RWPE2 (cell line): ENCODE results near the gene FAM50B.

Experiments
- ATAC-seq: fragments of 200-7000 bp; cut with Tn5 transposase; 3 replicates; pipeline ENCODE4 v1.9.1; 2021; ENCODE audit warnings: low read depth
- DNase-seq: peaks from one replicate; pipeline ENCODE4 v3.0.0-alpha.2; 2020; ENCODE audit warnings: low spot score
- H3K27ac ChIP-seq: fragments of 450-650 bp; 2 replicates; pipeline ENCODE4 v1.5.1; 2017; ENCODE audit warnings: mild to moderate bottlenecking; ENCODE audit not compliant: poor library complexity, severe bottlenecking
- H3K27me3 ChIP-seq: fragments of 250-450 bp; sonication (Bioruptor Pico); 2 replicates; pipeline ENCODE4 v1.5.1; 2021; ENCODE audit warnings: mild to moderate bottlenecking, moderate library complexity; ENCODE audit not compliant: insufficient read depth, poor library complexity, severe bottlenecking
- H3K36me3 ChIP-seq: fragments of 250-450 bp; sonication (Bioruptor Pico); 2 replicates; pipeline ENCODE4 v1.5.1; 2020; ENCODE audit warnings: low read depth, mild to moderate bottlenecking, moderate library complexity
- H3K4me1 ChIP-seq: fragments of 250-450 bp; sonication (Bioruptor Pico); 2 replicates; pipeline ENCODE4 v1.5.1; 2021; ENCODE audit warnings: mild to moderate bottlenecking, moderate library complexity; ENCODE audit not compliant: insufficient read depth, poor library complexity, severe bottlenecking
- H3K4me3 ChIP-seq: fragments of 250-450 bp; sonication (Bioruptor Pico); 2 replicates; pipeline ENCODE4 v1.5.1; 2021; ENCODE audit warnings: mild to moderate bottlenecking, moderate library complexity; ENCODE audit not compliant: severe bottlenecking
- H3K9me3 ChIP-seq: fragments of 250-450 bp; sonication (Bioruptor Pico); 2 replicates; pipeline ENCODE4 v1.5.1; 2021; ENCODE audit warnings: mild to moderate bottlenecking, moderate library complexity; ENCODE audit not compliant: severe bottlenecking
- TF ChIP-seq, protein P1 (sequence below): fragments of 450-650 bp; IDR thresholded peaks from one replicate; pipeline ENCODE4 v1.5.1; 2017; ENCODE audit warnings: mild to moderate bottlenecking, moderate library complexity; ENCODE audit not compliant: poor library complexity, severe bottlenecking

Gene FAM50B

DNA sequence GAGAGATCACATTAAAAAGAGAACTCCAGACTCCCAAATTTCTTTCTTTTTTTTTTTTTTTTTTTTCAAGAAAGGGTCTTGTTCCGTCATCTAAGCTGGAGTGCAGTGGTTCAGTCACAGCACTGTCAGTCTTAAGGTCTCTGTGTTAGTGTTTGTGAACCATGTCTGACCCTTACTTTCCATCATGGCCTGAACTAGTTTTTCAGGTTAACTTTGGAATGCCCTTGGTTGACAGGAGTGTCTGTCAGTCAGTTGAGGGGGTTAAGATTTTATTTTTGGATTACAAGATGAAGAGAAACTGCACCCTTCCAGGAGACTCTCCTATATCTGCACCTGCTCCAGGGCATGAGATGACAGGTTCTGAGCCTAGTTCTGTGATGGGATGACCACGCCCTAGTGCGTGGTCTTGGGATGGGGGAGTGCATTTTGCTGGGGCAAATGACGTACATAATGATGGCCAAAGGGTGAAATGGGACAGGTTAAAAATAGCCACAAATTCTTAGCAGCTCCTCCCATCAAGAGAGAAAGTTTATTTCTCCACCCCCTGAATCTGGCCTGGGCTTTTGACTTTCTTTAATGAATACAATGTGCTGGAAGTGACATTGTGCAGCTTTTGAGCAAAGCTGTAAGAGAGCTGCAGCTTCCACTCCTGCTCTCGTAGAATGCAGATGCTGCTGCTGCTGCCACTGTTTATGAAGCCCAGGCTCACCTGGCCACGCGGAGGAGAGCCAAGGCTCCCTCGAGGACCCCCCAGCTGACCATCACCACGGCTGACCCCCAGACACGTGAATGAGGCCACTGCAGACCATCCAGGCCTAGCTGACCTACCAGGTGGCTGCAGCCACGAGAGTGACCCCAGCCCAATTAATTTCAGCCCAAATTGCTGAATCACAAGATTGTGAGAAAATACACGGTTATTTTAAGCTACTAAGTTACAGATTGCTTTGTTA is 29.7 kb upstream of the FAM50B start:
- DNase-seq (no peak), ATAC-seq (no peak)
- H3K27ac ChIP-seq, result no peak overlapping the region
- H3K4me3 ChIP-seq, result no peak overlapping the region
- H3K9me3 ChIP-seq, result no peaks in the 10 kb centered on the region
- TF ChIP-seq, protein P1, sequence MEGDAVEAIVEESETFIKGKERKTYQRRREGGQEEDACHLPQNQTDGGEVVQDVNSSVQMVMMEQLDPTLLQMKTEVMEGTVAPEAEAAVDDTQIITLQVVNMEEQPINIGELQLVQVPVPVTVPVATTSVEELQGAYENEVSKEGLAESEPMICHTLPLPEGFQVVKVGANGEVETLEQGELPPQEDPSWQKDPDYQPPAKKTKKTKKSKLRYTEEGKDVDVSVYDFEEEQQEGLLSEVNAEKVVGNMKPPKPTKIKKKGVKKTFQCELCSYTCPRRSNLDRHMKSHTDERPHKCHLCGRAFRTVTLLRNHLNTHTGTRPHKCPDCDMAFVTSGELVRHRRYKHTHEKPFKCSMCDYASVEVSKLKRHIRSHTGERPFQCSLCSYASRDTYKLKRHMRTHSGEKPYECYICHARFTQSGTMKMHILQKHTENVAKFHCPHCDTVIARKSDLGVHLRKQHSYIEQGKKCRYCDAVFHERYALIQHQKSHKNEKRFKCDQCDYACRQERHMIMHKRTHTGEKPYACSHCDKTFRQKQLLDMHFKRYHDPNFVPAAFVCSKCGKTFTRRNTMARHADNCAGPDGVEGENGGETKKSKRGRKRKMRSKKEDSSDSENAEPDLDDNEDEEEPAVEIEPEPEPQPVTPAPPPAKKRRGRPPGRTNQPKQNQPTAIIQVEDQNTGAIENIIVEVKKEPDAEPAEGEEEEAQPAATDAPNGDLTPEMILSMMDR, result no peak
- peaks cover 17% of the 10 kb centered on the region for H3K4me1 ChIP-seq
- no peaks in the 10 kb centered on the region for H3K27me3 ChIP-seq
- H3K36me3 ChIP-seq, result no peaks in the 10 kb centered on the region

DNA sequence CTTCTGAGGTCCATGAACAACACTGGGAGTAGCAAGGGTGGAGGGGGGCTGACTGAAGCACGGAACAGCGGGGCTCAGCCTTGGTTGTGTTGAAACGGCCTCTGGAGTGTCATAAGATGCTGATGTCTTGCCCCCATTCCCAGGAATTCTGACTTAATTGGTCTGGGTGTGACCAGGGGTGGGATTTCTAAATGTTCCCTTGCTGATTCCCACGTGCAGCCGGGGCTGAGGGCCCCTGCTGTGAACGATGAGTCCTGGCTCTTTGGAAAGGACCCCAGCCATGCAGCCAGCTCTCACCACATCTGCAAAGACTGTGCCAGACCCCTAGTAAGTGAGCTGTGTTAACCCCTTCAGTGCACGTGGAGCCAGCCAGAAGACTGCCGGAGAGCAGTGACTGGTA is 28.6 kb upstream of the FAM50B start:
- Histone ChIP-seq H3K4me1 (peaks cover 23% of the 10 kb centered on the region), H3K36me3 (no peaks in the 10 kb centered on the region), H3K9me3 (no peaks in the 10 kb centered on the region), H3K4me3 (no peak overlapping the region), H3K27me3 (no peaks in the 10 kb centered on the region), H3K27ac (no peak overlapping the region)
- TF ChIP-seq, protein P1, result no peak
- ATAC-seq (no peak), DNase-seq (no peak)

DNA sequence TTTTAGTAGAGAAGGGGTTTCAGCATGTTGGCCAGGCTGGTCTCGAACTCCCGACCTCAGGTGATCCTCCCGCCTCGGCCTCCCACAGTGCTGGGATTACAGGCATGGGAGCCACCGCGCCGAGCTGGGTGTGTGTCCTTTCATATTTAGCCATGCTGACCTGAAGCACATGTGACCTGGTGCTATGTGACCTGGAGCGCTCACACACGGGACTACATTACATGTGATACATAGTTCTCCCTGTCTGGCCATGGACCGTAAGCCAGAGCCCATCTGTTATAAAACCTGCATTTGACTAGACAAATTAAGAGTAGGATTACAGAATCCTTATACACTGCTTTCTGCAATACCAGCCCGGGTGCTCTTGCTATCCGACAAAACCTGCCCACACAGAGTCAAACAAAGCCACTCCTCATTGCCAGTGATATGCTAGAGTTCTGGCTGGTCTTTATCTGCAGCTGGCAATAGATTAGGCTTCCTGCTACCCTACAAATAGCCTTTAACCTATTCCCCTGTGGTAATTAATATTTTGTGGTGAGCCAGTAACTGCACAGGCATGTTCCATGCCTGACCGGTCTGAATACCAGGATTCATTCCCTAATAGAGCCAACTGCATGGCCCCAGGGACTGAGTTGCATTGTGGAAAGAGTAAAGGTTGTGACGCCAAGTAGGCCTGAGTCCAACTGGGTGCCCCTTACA is 26.3 kb upstream of the FAM50B start:
- peaks cover 32% of the 10 kb centered on the region for H3K4me1 ChIP-seq
- DNase-seq (no peak), ATAC-seq (peak; percentile 43)
- no peaks in the 10 kb centered on the region for H3K27me3 ChIP-seq
- TF ChIP-seq, protein P1, result no peak
- no peaks in the 10 kb centered on the region for H3K9me3 ChIP-seq
- H3K4me3 ChIP-seq, result no peak overlapping the region
- peak overlapping the region; percentile 98 for H3K27ac ChIP-seq
- no peaks in the 10 kb centered on the region for H3K36me3 ChIP-seq

DNA sequence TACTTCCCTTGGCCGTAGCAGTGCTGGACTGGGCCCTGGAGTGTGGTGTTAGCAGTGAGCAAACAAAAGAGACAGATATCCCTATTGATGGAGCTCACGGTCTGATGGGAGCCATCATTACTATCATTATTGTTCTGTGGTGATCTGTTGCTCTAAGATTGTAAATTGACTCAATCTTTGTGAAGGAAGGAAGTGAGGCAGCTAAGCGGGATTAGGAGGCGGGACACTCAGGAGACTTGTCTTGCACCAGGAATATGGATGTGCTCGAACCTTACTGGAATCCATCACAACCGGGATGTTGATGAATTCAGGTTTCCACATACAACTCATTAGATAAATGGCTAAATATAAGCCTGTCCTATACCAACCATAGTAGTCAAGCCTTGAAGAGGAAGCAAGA is 25.5 kb upstream of the FAM50B start:
- ATAC-seq (no peak), DNase-seq (no peak)
- peak overlapping the region; percentile 98 for H3K27ac ChIP-seq
- no peaks in the 10 kb centered on the region for H3K27me3 ChIP-seq
- no peak overlapping the region for H3K4me3 ChIP-seq
- H3K36me3 ChIP-seq, result no peaks in the 10 kb centered on the region
- peaks cover 32% of the 10 kb centered on the region for H3K4me1 ChIP-seq
- no peaks in the 10 kb centered on the region for H3K9me3 ChIP-seq
- TF ChIP-seq, protein P1, result no peak
